ENCODE measurements around the gene UBL3.

The UBL3 gene, protein sequence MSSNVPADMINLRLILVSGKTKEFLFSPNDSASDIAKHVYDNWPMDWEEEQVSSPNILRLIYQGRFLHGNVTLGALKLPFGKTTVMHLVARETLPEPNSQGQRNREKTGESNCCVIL

DNA sequence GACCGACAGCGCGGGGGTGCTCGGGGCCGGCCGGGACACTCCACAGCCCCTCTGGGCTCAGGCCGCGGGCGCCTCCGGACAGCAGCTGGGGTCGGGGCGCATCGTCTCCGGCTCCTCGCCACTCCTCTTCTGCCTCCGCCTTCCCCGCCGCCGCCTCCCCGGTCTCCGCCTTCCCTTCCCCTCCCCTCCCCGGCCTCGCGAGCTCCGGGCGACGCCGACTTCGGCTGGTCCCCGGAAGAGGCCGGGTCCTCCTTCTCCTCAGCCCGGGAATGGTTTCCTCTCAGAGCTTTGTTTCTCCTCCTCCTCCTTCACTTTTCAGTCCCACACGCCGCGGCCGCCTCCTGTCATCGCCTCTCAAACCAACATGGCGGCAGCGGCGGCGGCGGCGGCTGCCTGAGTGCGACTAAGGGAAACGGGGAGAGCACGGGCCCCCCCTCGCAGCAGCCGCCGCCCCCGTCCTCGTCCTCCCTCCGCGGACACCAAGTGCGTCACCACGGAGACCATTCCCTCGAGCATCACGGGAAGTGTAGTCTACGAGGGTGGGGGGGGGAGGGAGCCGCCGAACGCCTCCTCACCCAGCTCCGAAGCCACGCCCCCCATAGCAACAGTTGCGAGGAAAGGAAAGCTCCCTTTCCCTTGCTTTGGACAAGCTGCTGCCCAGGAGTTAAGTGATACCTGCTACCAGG, at the start of gene UBL3:
Gene UBL3, minus strand, starts transcription at position 405 of the 686 bp plus-strand sequence. CDS start 1,079 bp downstream, outside the sequence.
- H3K4me1 ChIP-seq (ENCODE audit: control insufficient read depth in 5 of 5, insufficient read depth in 5 of 5, low read length in 5 of 5): peaks cover 6 to 47% (median 33%) of the 10 kb centered on the region in 5 donors
- peak within 1 kb of the TSS; percentile 97 for H3K27ac ChIP-seq (ENCODE audit: low read depth, low read length)
- no peaks in the 10 kb centered on the region for H3K27me3 ChIP-seq (ENCODE audit: control insufficient read depth in 5 of 5, insufficient read depth in 4 of 5, low read length in 5 of 5)
- H3K36me3 ChIP-seq (ENCODE audit: control insufficient read depth in 5 of 5, insufficient read depth in 5 of 5, low read length in 5 of 5): no peaks in the 10 kb centered on the region
- peak within 1 kb of the TSS; percentile 87 to 97 (median 92) for H3K9ac ChIP-seq (ENCODE audit: low read length in 5 of 5)
- no peaks in the 10 kb centered on the region for H3K9me3 ChIP-seq (ENCODE audit: control insufficient read depth in 5 of 5, low read length in 5 of 5)
- peak within 1 kb of the TSS; percentile 73 to 97 (median 93) for H3K4me3 ChIP-seq (ENCODE audit: low read depth in 1 of 5, low read length in 5 of 5)

DNA sequence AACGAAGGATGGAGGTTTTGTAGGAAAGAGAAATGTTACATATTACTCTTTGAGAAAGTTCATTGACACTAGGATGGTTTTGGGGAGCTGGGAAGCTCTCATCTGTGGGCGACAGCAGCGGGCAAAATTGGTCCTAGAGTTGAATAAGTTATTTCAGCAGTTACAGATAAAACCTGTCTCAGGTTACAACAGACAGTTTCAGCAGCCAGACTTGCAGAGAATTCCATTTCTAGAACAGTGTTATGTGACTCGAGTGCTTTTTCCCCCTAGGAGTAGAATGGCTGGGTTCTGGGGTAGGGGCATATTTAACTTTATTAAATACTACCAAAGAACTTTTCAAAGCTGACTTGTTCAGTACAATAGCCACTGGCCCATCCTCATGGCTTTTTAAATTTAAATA, 46.7 kb upstream of the UBL3 start:
- Histone ChIP-seq H3K27me3 (ENCODE audit: control insufficient read depth in 5 of 5, insufficient read depth in 4 of 5, low read length in 5 of 5) (no peaks in the 10 kb centered on the region), H3K4me1 (ENCODE audit: control insufficient read depth in 5 of 5, insufficient read depth in 5 of 5, low read length in 5 of 5) (peaks cover 0 to 4% (median under 1%) of the 10 kb centered on the region in 5 donors), H3K4me3 (ENCODE audit: low read depth in 1 of 5, low read length in 5 of 5) (no peak overlapping the region), H3K27ac (ENCODE audit: low read depth, low read length) (no peak overlapping the region), H3K9ac (ENCODE audit: low read length in 5 of 5) (no peak overlapping the region), H3K36me3 (ENCODE audit: control insufficient read depth in 5 of 5, insufficient read depth in 5 of 5, low read length in 5 of 5) (no peaks in the 10 kb centered on the region), H3K9me3 (ENCODE audit: control insufficient read depth in 5 of 5, low read length in 5 of 5) (peaks cover 0 to 5% (median 0%) of the 10 kb centered on the region in 5 donors)

DNA sequence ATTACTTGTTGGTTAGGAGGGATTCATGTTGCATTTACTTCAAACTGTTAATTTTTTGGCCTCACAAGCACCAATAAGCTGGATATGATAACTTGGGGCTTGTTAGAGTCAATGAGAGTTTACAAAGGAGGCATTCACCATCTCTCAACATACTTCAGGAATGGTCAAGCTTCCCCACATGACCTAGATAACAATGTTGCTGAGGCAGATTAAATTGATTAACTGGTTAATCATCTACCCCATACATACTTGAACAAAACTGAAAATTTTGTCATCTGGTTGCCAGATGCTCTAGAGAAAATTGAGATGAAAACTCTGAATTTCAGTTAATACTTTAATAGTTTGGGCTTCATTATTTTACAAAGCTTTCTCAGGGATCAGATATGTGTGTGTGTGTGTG, 43.0 kb upstream of the UBL3 start:
- H3K27ac ChIP-seq (ENCODE audit: low read depth, low read length): no peak overlapping the region
- H3K4me3 ChIP-seq (ENCODE audit: low read depth in 1 of 5, low read length in 5 of 5): no peak overlapping the region
- no peaks in the 10 kb centered on the region for H3K36me3 ChIP-seq (ENCODE audit: control insufficient read depth in 5 of 5, insufficient read depth in 5 of 5, low read length in 5 of 5)
- H3K9ac ChIP-seq (ENCODE audit: low read length in 5 of 5): no peak overlapping the region
- H3K27me3 ChIP-seq (ENCODE audit: control insufficient read depth in 5 of 5, insufficient read depth in 4 of 5, low read length in 5 of 5): no peaks in the 10 kb centered on the region
- H3K9me3 ChIP-seq (ENCODE audit: control insufficient read depth in 5 of 5, low read length in 5 of 5): no peaks in the 10 kb centered on the region
- no peaks in the 10 kb centered on the region for H3K4me1 ChIP-seq (ENCODE audit: control insufficient read depth in 5 of 5, insufficient read depth in 5 of 5, low read length in 5 of 5)

DNA sequence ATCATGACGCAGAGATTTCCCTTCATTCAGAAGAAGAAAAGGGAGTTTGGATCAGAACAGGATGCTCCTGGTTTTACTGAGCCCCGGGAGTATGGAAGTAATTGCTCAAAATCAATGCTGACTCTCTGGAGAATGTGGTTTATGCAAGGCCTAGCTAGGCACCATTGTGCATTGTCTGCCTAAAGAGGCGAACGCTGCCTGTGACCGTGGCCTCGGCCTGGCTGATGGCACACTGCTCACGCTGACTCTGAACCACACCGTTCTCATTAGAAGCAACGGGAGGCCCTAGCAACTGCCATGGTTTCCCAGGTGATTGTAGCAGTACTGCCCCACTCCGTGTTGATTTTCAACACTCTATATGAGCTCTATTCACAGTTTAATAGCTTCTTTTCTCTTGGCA, 41.7 kb upstream of the UBL3 start:
- no peaks in the 10 kb centered on the region for H3K4me1 ChIP-seq (ENCODE audit: control insufficient read depth in 5 of 5, insufficient read depth in 5 of 5, low read length in 5 of 5)
- H3K27me3 ChIP-seq (ENCODE audit: control insufficient read depth in 5 of 5, insufficient read depth in 4 of 5, low read length in 5 of 5): no peaks in the 10 kb centered on the region
- H3K36me3 ChIP-seq (ENCODE audit: control insufficient read depth in 5 of 5, insufficient read depth in 5 of 5, low read length in 5 of 5): no peaks in the 10 kb centered on the region
- H3K9me3 ChIP-seq (ENCODE audit: control insufficient read depth in 5 of 5, low read length in 5 of 5): no peaks in the 10 kb centered on the region
- no peak overlapping the region for H3K9ac ChIP-seq (ENCODE audit: low read length in 5 of 5)
- H3K4me3 ChIP-seq (ENCODE audit: low read depth in 1 of 5, low read length in 5 of 5): no peak overlapping the region
- no peak overlapping the region for H3K27ac ChIP-seq (ENCODE audit: low read depth, low read length)

DNA sequence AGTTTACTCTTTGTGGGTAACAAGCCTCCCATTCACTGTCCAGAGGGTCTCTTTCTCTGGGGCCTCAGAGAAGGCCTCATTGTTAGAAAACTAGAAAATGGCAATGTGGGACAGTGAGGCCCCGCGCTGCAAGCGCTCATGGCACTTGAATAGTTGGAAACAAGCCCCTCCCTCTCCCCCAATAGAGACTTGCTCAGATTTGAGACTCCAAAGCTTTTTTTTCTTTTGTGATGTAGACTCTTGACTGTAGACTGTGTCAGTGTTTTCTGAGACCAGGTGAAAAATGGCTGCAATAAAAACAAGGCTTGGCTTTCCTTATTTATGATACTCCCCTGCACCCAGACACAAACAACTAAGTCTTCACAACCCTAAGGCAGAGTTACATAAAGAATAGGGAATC, 38.7 kb upstream of the UBL3 start:
- Histone ChIP-seq H3K4me3 (ENCODE audit: low read depth in 1 of 5, low read length in 5 of 5) (no peak overlapping the region), H3K36me3 (ENCODE audit: control insufficient read depth in 5 of 5, insufficient read depth in 5 of 5, low read length in 5 of 5) (no peaks in the 10 kb centered on the region), H3K27me3 (ENCODE audit: control insufficient read depth in 5 of 5, insufficient read depth in 4 of 5, low read length in 5 of 5) (no peaks in the 10 kb centered on the region), H3K4me1 (ENCODE audit: control insufficient read depth in 5 of 5, insufficient read depth in 5 of 5, low read length in 5 of 5) (no peaks in the 10 kb centered on the region), H3K9me3 (ENCODE audit: control insufficient read depth in 5 of 5, low read length in 5 of 5) (no peaks in the 10 kb centered on the region), H3K9ac (ENCODE audit: low read length in 5 of 5) (no peak overlapping the region), H3K27ac (ENCODE audit: low read depth, low read length) (no peak overlapping the region)

DNA sequence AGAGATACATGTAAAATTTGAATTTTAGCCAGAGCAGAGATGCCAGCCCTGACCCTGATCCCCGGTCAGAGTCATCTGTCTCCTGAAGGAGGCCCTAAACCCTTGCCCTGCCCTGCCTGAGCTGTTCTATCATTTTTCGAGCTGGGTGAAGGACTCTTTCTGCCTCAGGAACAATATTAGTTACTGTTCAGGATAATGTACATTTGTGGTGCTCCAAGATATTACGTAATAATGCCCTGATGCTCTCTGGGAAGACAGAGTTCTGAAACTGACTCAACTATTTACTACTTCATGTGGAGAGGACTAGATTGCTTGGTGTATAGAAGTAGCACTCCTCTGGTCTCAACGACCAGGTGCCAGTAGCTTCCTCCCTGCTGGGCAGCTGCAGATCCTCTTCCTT, 37.9 kb upstream of the UBL3 start:
- Histone ChIP-seq H3K27ac (ENCODE audit: low read depth, low read length) (no peak overlapping the region), H3K4me1 (ENCODE audit: control insufficient read depth in 5 of 5, insufficient read depth in 5 of 5, low read length in 5 of 5) (no peaks in the 10 kb centered on the region), H3K27me3 (ENCODE audit: control insufficient read depth in 5 of 5, insufficient read depth in 4 of 5, low read length in 5 of 5) (no peaks in the 10 kb centered on the region), H3K36me3 (ENCODE audit: control insufficient read depth in 5 of 5, insufficient read depth in 5 of 5, low read length in 5 of 5) (no peaks in the 10 kb centered on the region), H3K9me3 (ENCODE audit: control insufficient read depth in 5 of 5, low read length in 5 of 5) (no peaks in the 10 kb centered on the region), H3K9ac (ENCODE audit: low read length in 5 of 5) (no peak overlapping the region), H3K4me3 (ENCODE audit: low read depth in 1 of 5, low read length in 5 of 5) (no peak overlapping the region)

DNA sequence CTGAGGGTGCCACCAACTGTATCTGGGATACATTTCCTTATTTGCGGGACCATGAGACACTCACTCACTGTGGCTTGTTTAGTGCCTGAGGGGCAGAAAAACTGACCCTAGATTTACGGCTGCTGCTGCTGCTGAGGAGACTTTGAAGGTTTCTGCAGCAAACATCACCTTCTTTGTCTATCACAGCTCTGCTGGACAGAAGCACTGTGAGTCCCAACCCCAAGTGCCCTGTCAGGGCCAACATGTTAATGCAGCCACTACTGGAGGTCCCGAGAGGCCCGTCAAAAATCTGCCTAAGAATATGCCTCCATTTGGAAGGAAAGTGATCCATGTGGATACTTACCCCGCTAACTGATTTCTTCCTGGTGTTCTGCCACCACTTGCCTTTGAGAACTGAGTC, 37.3 kb upstream of the UBL3 start:
- Histone ChIP-seq H3K36me3 (ENCODE audit: control insufficient read depth in 5 of 5, insufficient read depth in 5 of 5, low read length in 5 of 5) (no peaks in the 10 kb centered on the region), H3K4me3 (ENCODE audit: low read depth in 1 of 5, low read length in 5 of 5) (no peak overlapping the region), H3K9me3 (ENCODE audit: control insufficient read depth in 5 of 5, low read length in 5 of 5) (no peaks in the 10 kb centered on the region), H3K27ac (ENCODE audit: low read depth, low read length) (no peak overlapping the region), H3K9ac (ENCODE audit: low read length in 5 of 5) (no peak overlapping the region), H3K4me1 (ENCODE audit: control insufficient read depth in 5 of 5, insufficient read depth in 5 of 5, low read length in 5 of 5) (no peaks in the 10 kb centered on the region), H3K27me3 (ENCODE audit: control insufficient read depth in 5 of 5, insufficient read depth in 4 of 5, low read length in 5 of 5) (no peaks in the 10 kb centered on the region)

DNA sequence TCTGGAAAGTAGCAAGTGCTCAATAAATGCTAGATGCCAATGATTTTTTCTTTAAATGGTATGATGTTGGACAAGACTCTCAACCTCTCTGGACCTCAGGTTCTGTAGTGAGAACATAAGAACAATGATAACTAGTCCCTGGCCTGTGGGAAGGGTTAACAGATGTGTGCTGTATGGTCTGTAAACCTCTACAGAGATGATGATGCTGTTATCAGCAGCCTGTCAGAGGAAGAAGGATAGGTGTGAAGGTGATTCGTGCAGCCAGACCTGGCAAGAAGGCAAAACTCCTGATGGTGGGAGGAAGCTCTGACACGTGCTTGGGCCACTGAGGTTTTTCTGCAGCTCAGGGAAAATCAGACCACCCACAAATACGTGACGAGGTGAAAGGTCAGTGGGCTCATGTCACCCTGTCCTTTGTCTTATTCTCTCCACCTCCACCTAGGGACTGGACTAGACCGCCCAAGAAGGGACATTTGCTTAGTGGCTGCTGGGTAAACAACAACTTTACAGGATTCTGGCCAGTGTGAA, 36.7 kb upstream of the UBL3 start:
- Histone ChIP-seq H3K36me3 (ENCODE audit: control insufficient read depth in 5 of 5, insufficient read depth in 5 of 5, low read length in 5 of 5) (no peaks in the 10 kb centered on the region), H3K4me3 (ENCODE audit: low read depth in 1 of 5, low read length in 5 of 5) (no peak overlapping the region), H3K27me3 (ENCODE audit: control insufficient read depth in 5 of 5, insufficient read depth in 4 of 5, low read length in 5 of 5) (no peaks in the 10 kb centered on the region), H3K27ac (ENCODE audit: low read depth, low read length) (no peak overlapping the region), H3K9me3 (ENCODE audit: control insufficient read depth in 5 of 5, low read length in 5 of 5) (no peaks in the 10 kb centered on the region), H3K4me1 (ENCODE audit: control insufficient read depth in 5 of 5, insufficient read depth in 5 of 5, low read length in 5 of 5) (no peaks in the 10 kb centered on the region), H3K9ac (ENCODE audit: low read length in 5 of 5) (no peak overlapping the region)

DNA sequence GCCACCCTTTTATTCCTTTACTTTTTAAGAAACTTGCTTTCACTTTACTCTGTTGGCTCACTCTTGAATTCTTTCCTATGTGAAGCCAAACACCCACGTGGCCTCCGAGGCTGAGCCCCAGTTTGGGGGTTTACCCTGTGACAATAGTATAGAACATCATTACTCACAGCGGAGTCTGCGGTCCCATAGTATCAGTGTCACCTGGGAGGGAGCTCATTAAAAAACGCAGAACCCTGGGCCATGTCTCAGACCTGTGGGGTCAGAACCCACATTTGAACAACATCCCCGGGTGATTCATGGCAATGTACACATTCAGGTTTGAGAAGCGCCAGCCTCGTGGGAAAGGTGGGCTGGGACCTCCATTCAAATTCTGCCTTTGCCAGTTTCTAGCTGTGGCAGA, 36.0 kb upstream of the UBL3 start:
- no peaks in the 10 kb centered on the region for H3K27me3 ChIP-seq (ENCODE audit: control insufficient read depth in 5 of 5, insufficient read depth in 4 of 5, low read length in 5 of 5)
- H3K4me3 ChIP-seq (ENCODE audit: low read depth in 1 of 5, low read length in 5 of 5): no peak overlapping the region

DNA sequence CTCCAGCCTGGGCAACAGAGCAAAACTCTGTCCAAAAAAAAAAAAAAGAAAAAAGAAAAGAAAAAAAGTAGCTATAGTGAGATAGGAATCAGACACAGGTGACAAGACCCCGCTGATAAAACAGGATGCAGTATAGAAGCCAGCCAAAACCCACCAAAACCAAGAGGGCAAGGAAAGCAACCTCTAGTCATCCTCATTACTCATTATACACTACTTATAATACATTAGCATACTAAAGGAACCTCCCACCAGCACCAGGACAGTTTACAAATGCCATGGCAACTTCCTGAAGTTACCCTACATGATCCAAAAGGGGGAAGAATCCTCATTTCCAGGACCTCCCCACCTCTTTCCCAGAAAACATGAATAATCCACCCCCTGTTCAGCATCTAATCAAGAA, 35.6 kb upstream of the UBL3 start:
- Histone ChIP-seq H3K36me3 (ENCODE audit: control insufficient read depth in 5 of 5, insufficient read depth in 5 of 5, low read length in 5 of 5) (no peaks in the 10 kb centered on the region), H3K9me3 (ENCODE audit: control insufficient read depth in 5 of 5, low read length in 5 of 5) (no peaks in the 10 kb centered on the region), H3K4me1 (ENCODE audit: control insufficient read depth in 5 of 5, insufficient read depth in 5 of 5, low read length in 5 of 5) (no peaks in the 10 kb centered on the region), H3K27me3 (ENCODE audit: control insufficient read depth in 5 of 5, insufficient read depth in 4 of 5, low read length in 5 of 5) (no peaks in the 10 kb centered on the region), H3K9ac (ENCODE audit: low read length in 5 of 5) (no peak overlapping the region), H3K4me3 (ENCODE audit: low read depth in 1 of 5, low read length in 5 of 5) (no peak overlapping the region), H3K27ac (ENCODE audit: low read depth, low read length) (no peak overlapping the region)

More for the DNA sequence above, 36.0 kb upstream of the UBL3 start:
- H3K9me3 ChIP-seq (ENCODE audit: control insufficient read depth in 5 of 5, low read length in 5 of 5): no peaks in the 10 kb centered on the region
- H3K4me1 ChIP-seq (ENCODE audit: control insufficient read depth in 5 of 5, insufficient read depth in 5 of 5, low read length in 5 of 5): no peaks in the 10 kb centered on the region
- H3K9ac ChIP-seq (ENCODE audit: low read length in 5 of 5): no peak overlapping the region
- no peaks in the 10 kb centered on the region for H3K36me3 ChIP-seq (ENCODE audit: control insufficient read depth in 5 of 5, insufficient read depth in 5 of 5, low read length in 5 of 5)
- H3K27ac ChIP-seq (ENCODE audit: low read depth, low read length): no peak overlapping the region

All from subcutaneous abdominal adipose tissue (tissue), 5 donors.